ENCODE measurements around the gene TUG1. TPM values are rescaled to one million over a fixed set of nuclear protein-coding genes. Genes with fewer than 3 reads are reported as not detected.

The TUG1 gene
- total RNA-seq, 6 experiments from 2014 or later, result 49.8 to 61.8 (median 56.3) TPM

DNA sequence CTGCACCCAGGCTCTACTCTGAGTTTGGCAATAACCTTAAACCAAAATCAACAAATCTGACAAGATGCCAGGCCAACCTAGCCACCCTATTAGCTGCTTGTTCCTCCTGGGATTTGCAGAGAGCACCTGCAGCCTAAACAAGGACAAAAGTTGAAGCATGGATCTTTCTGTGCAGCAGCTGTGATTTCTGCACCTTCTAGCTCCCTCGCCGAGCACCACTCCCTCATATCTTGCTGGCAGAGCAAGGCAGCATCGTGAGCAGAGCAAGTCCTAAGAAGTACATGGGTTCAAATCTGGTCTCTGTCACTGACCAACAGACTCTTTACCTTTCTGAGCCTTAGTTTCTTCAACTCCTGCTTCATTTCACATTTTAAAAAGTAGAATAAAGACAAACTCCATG is 38.8 kb upstream of the TUG1 start:
- H3K4me3 Mint-ChIP-seq, result no peak overlapping the region
- no peak overlapping the region for H3K27ac Mint-ChIP-seq
- peaks cover 3% of the 10 kb centered on the region; the same call in 1 of the 2 replicates for H3K27me3 Mint-ChIP-seq (ENCODE audit: insufficient read depth)
- H3K4me1 Mint-ChIP-seq (ENCODE audit: low read depth), result no peaks in the 10 kb centered on the region
- DNase-seq, result no peak
- TF ChIP-seq, protein P1, sequence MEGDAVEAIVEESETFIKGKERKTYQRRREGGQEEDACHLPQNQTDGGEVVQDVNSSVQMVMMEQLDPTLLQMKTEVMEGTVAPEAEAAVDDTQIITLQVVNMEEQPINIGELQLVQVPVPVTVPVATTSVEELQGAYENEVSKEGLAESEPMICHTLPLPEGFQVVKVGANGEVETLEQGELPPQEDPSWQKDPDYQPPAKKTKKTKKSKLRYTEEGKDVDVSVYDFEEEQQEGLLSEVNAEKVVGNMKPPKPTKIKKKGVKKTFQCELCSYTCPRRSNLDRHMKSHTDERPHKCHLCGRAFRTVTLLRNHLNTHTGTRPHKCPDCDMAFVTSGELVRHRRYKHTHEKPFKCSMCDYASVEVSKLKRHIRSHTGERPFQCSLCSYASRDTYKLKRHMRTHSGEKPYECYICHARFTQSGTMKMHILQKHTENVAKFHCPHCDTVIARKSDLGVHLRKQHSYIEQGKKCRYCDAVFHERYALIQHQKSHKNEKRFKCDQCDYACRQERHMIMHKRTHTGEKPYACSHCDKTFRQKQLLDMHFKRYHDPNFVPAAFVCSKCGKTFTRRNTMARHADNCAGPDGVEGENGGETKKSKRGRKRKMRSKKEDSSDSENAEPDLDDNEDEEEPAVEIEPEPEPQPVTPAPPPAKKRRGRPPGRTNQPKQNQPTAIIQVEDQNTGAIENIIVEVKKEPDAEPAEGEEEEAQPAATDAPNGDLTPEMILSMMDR (IDR thresholded peaks at IDR 0.05), result no peak
- peaks cover 26% of the 10 kb centered on the region for H3K36me3 Mint-ChIP-seq (ENCODE audit: low read depth)
- H3K9me3 Mint-ChIP-seq, result no peaks in the 10 kb centered on the region

DNA sequence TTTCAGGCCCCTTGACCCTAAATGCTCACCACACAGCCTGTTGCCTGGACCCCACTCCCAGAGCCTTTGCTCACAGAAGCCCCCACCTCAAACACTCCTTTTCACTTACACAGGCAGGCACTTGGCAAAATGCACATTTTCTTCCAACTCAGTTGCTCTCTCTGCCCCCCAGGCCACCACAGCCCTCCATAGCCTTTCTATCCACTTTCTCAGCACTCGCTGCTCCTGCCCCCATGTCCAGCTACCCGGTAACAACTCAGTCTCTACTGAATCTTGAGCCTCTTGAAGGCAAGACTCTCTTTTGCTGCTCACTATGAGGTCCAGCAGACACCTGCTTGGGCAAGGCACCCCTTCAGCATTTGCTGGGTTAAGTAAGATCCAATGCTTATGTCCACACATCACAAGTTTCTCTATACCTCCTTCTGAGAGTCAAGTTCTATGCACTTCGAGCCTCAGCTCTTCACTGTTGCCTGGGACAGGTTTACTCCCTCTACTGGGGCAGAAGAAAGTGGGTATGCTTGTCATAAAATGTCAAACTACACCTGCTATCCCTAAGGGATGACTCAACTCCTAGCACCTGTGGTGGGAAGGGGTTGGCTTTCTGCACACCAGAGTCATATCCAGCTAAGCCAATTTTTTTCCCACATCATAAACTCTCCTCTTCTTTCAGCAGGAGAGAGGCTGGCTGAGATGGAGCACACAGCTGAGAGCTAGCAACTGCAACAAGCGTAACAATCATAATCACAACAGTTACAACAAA is 37.3 kb upstream of the TUG1 start:
- TF ChIP-seq, protein P1 (IDR thresholded peaks at IDR 0.05), result no peak
- no peaks in the 10 kb centered on the region for H3K4me1 Mint-ChIP-seq (ENCODE audit: low read depth)
- H3K36me3 Mint-ChIP-seq (ENCODE audit: low read depth), result peaks cover 36% of the 10 kb centered on the region
- peaks cover 3% of the 10 kb centered on the region; the same call in 1 of the 2 replicates for H3K27me3 Mint-ChIP-seq (ENCODE audit: insufficient read depth)
- H3K9me3 Mint-ChIP-seq, result no peaks in the 10 kb centered on the region
- no peak for DNase-seq
- H3K4me3 Mint-ChIP-seq, result no peak overlapping the region
- no peak overlapping the region for H3K27ac Mint-ChIP-seq

DNA sequence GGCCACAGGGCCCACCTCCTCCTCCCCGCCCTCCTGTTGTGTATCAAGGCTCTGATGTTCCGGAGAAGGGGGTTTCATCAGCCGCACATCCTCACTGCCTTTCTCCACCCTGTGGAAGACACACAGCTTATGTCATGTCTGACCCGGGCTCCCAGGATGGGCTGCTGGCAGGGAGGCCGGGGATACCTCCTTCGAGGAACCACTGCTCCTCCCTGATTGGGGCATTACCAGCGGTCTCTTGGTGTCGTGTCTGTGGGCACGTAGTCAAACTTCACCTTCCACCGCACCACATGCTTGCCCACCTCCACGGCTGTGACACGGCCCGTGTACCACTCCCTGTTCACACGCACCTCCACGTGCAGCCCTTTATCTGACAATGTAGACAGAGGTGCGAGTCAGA is 36.4 kb upstream of the TUG1 start:
- Mint-ChIP-seq H3K4me3 (no peak overlapping the region), H3K4me1 (ENCODE audit: low read depth) (no peaks in the 10 kb centered on the region), H3K27me3 (ENCODE audit: insufficient read depth) (peaks cover 3% of the 10 kb centered on the region; the same call in 1 of the 2 replicates), H3K9me3 (no peaks in the 10 kb centered on the region), H3K36me3 (ENCODE audit: low read depth) (peaks cover 38% of the 10 kb centered on the region), H3K27ac (no peak overlapping the region)
- TF ChIP-seq, protein P1 (IDR thresholded peaks at IDR 0.05), result no peak
- DNase-seq, result no peak

DNA sequence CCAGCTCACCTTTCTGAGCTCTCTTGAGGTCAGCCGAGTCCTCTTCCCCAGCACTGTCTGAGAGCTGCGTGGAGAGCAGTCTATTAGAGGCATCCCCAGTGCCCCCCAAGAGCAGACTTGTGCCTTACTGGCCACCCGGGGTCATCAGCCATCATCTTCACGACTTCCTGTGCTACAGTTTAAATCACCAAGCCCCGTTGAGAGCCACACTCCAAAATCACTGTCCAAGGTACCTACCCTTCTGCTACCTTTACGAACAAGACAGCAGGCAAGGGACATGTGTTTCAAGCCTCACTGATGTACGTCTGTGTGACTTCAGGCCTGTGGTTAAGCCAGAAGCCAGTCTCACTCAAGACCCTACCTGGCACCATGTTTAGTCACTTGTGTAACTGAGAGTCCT is 35.6 kb upstream of the TUG1 start:
- H3K4me3 Mint-ChIP-seq, result no peak overlapping the region
- DNase-seq, result no peak
- H3K27ac Mint-ChIP-seq, result no peak overlapping the region
- H3K27me3 Mint-ChIP-seq (ENCODE audit: insufficient read depth), result peaks cover 3% of the 10 kb centered on the region; the same call in 1 of the 2 replicates
- peaks cover 38% of the 10 kb centered on the region for H3K36me3 Mint-ChIP-seq (ENCODE audit: low read depth)
- TF ChIP-seq, protein P1 (IDR thresholded peaks at IDR 0.05), result no peak
- H3K9me3 Mint-ChIP-seq, result no peaks in the 10 kb centered on the region
- no peaks in the 10 kb centered on the region for H3K4me1 Mint-ChIP-seq (ENCODE audit: low read depth)

DNA sequence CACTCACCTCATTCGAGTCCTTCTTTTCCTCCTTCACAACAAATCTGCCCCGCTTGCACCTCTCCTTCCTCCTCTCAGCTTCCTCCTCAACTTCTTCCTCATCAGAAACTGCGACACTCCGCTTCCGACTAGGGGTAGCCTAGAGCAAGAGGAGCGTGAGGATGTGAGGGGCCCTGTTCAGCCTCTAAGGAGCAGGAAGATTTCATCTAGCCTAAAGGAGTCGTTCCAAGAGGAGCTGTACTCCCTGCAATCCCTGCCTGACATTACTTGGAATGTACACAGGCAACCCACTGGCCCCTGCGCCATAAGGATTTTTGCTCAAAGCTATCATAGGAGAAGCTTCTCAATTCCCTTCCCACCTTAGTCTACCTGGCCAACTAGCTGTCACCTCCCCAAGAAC is 35.0 kb upstream of the TUG1 start:
- H3K4me3 Mint-ChIP-seq, result no peak overlapping the region
- DNase-seq, result no peak
- TF ChIP-seq, protein P1 (IDR thresholded peaks at IDR 0.05), result no peak
- H3K27me3 Mint-ChIP-seq (ENCODE audit: insufficient read depth), result peaks cover 3% of the 10 kb centered on the region; the same call in 1 of the 2 replicates
- H3K4me1 Mint-ChIP-seq (ENCODE audit: low read depth), result no peaks in the 10 kb centered on the region
- peaks cover 42% of the 10 kb centered on the region for H3K36me3 Mint-ChIP-seq (ENCODE audit: low read depth)
- no peak overlapping the region for H3K27ac Mint-ChIP-seq
- H3K9me3 Mint-ChIP-seq, result no peaks in the 10 kb centered on the region

All from HFFc6 (cell line).